ENCODE results near the gene NTSR1.

The NTSR1 gene

GRCh38 chr20:62763404-62763803 lies 54.8 kb downstream of the NTSR1 start:
- Histone ChIP-seq H3K4me2 (no peak overlapping the region), H3K79me2 (ENCODE audit: insufficient read depth, low read depth) (no peaks in the 10 kb centered on the region), H3K27me3 (ENCODE audit: insufficient read depth, low read depth) (peaks cover 95% of the 10 kb centered on the region), H4K20me1 (ENCODE audit: insufficient read depth) (no peaks in the 10 kb centered on the region), H3K4me1 (ENCODE audit: low read depth, poor library complexity, severe bottlenecking) (no peaks in the 10 kb centered on the region), H3K9ac (no peak overlapping the region), H3K36me3 (ENCODE audit: insufficient read depth) (no peaks in the 10 kb centered on the region), H3K27ac (no peak overlapping the region), H2AFZ (ENCODE audit: low read depth) (no peak overlapping the region), H3K4me3 (IDR thresholded peaks at IDR 0.05; ENCODE audit: insufficient read depth, low read depth, low read length) (no peak overlapping the region)
- no peak for TF ChIP-seq CTCF (conservative IDR thresholded peaks at IDR 0.05; ENCODE audit: low read depth, low read length)

DNA sequence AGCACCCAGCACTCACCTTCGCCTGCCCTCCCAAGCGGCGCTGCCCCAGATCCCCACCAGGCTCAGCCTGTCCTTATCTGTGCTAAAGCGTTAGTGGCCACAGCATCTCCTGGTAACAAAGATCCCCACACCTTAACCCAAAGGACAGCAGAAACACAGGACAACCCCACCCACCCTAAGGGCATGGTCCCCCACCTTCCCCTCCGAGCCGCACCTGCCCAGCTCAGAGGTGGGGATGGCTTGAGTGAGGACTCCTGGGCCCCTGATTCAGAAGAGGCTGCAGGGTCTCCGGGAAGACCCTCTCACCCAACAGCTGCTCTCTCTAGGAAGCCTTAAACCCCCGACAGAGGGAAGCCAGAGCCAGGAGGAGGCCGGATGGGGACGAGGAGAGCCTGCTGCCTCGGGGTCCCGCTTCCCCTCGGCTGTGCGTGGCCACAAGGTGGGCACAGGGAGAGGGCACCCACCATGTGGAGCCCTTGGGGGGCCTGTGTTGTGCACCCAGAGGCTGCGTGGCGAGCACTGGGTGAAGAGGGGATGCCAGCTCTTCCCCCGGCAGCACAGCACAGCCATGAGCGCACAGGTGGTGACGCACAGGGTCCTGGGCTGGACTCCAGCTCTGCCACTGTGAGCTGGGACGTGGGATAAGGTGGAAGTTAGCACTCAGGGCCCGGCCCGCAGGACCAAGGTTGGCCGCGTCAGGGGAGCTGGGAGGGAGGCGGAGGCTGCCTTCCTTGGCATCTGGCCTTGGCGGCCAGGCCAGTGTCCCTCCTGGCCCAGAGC lies 55.7 kb downstream of the NTSR1 start:
- Histone ChIP-seq H3K4me1 (ENCODE audit: low read depth, poor library complexity, severe bottlenecking) (no peaks in the 10 kb centered on the region), H3K27ac (no peak overlapping the region), H3K4me3 (IDR thresholded peaks at IDR 0.05; ENCODE audit: insufficient read depth, low read depth, low read length) (no peak overlapping the region), H3K79me2 (ENCODE audit: insufficient read depth, low read depth) (no peaks in the 10 kb centered on the region), H2AFZ (ENCODE audit: low read depth) (no peak overlapping the region), H3K36me3 (ENCODE audit: insufficient read depth) (no peaks in the 10 kb centered on the region), H3K9ac (no peak overlapping the region), H4K20me1 (ENCODE audit: insufficient read depth) (no peaks in the 10 kb centered on the region), H3K27me3 (ENCODE audit: insufficient read depth, low read depth) (peaks cover 95% of the 10 kb centered on the region), H3K4me2 (no peak overlapping the region)
- no peak for TF ChIP-seq CTCF (conservative IDR thresholded peaks at IDR 0.05; ENCODE audit: low read depth, low read length)

DNA sequence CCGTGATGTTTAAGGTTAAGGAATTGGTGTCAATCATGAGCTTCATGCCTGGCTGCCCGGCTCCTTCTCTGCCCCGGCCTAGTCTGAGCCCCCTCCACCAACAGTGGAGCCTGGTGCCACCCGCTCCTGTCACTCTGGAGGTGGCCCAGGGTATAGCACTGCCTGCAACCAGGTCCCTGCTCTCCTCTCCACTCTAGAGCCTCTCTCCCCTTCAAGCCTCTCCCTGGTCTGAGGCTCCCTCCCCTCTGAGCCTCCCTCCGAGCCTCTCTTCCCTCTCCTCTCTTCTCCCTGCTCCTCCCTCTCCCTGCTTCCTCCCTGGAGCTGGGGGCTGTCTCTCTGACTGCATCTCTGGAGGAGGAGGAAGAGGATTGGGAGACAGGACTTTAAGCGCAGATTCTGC lies 56.4 kb downstream of the NTSR1 start:
- H4K20me1 ChIP-seq (ENCODE audit: insufficient read depth): no peaks in the 10 kb centered on the region
- no peak for TF ChIP-seq CTCF (conservative IDR thresholded peaks at IDR 0.05; ENCODE audit: low read depth, low read length)
- no peak overlapping the region for H3K9ac ChIP-seq
- no peak overlapping the region for H3K4me2 ChIP-seq
- no peak overlapping the region for H3K27ac ChIP-seq
- H2AFZ ChIP-seq (ENCODE audit: low read depth): no peak overlapping the region
- no peaks in the 10 kb centered on the region for H3K79me2 ChIP-seq (ENCODE audit: insufficient read depth, low read depth)
- H3K4me3 ChIP-seq (IDR thresholded peaks at IDR 0.05; ENCODE audit: insufficient read depth, low read depth, low read length): no peak overlapping the region
- H3K27me3 ChIP-seq (ENCODE audit: insufficient read depth, low read depth): peaks cover 95% of the 10 kb centered on the region
- no peaks in the 10 kb centered on the region for H3K36me3 ChIP-seq (ENCODE audit: insufficient read depth)
- no peaks in the 10 kb centered on the region for H3K4me1 ChIP-seq (ENCODE audit: low read depth, poor library complexity, severe bottlenecking)

DNA sequence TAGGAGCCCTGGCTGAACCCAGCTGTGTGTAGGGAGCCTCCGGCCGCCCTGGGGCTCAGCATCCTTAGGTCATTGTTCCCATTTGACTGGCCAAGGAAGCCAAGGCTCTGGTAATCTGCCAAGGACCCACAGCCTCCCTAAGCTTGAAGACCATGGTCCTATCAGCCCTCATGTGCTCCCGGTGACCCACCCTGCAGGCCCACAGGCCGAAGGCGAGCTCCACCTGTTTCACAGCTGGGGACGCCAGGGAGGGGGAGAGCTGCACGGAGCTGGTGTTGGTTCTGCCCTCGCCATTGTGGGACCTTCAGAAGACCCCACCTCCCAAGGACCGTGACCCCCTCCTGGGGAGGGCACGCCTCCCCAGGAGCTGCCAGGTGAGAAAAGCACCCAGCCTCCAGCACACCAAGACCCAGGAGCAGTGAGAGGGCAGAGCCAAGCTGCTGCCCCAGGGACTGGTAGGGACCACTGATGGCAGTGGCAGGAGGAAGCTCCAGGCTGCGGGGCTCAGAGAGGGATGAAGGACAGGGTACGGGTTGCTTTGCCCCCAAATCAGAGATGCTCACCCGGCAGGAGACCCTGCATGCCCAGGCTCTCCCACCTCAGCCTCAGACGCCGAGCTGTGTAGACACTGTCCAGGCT lies 56.9 kb downstream of the NTSR1 start:
- Histone ChIP-seq H2AFZ (ENCODE audit: low read depth) (no peak overlapping the region), H3K4me3 (IDR thresholded peaks at IDR 0.05; ENCODE audit: insufficient read depth, low read depth, low read length) (no peak overlapping the region), H3K27ac (no peak overlapping the region), H3K79me2 (ENCODE audit: insufficient read depth, low read depth) (no peaks in the 10 kb centered on the region), H3K36me3 (ENCODE audit: insufficient read depth) (no peaks in the 10 kb centered on the region), H3K27me3 (ENCODE audit: insufficient read depth, low read depth) (peaks cover 97% of the 10 kb centered on the region), H3K4me1 (ENCODE audit: low read depth, poor library complexity, severe bottlenecking) (no peaks in the 10 kb centered on the region), H4K20me1 (ENCODE audit: insufficient read depth) (no peaks in the 10 kb centered on the region), H3K9ac (no peak overlapping the region), H3K4me2 (no peak overlapping the region)
- no peak for TF ChIP-seq CTCF (conservative IDR thresholded peaks at IDR 0.05; ENCODE audit: low read depth, low read length)
